ENCODE data around the gene DNAJC16.
"Not testable (repeated sequence)": the region's sequence is repeated elsewhere in the genome, so short reads cannot be mapped to it uniquely, and the experiment has no call there.

The DNAJC16 gene

DNA sequence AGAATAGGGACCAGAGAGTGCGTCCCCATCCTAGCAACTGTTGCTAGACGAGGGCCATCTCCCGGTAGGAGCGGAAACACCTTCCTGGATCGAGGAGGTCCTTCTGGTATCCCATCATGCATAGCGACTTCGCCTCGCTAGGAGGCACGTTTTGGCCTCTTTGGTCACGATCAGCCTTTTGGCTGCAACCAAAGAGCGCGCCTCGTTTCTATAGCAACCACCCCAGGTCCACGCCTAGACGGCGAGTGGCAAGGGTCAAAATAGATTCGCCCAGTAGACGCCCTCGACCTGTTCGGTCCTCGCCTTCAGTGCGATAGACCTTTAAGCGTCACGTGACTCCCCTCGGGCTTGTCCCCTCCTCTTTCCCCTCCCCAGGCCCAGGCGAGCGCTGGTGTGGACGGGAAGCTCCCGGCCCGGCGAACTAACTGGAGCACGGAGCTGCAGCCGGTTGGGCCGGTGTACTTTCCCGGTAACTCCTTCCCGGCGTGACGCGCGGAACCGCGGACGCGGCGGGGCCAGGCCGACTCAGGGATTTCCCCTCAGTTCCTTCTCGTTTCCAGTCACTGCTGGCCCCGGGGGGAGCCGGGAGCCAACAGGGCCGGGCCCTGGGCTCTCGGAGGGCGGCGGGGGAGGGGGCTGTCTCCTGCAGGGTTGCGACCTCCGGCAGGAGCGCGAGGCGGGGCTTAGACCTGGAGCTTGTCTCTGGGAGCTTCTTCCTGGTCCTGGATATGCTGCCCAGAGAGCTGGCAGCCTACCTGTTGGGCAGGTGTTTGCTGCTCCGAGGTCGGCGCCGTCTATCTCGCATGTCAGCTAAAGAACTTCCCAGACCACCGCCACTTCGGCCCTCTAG lies at the start of gene DNAJC16:
Gene DNAJC16, plus strand, starts transcription at position 359 of the 850 bp plus-strand sequence. CDS start 2,258 bp downstream, outside the sequence.
- peak; percentile 90 to 97 for DNase-seq (ENCODE audit: low read depth in 2 of 2, low spot score in 1 of 2)

- DNase-seq (ENCODE audit: low read depth in 2 of 2, low spot score in 1 of 2): no peak
Observed at GRCh38 chr1:15476927-15477326, 49.7 kb upstream of the DNAJC16 start.

DNA sequence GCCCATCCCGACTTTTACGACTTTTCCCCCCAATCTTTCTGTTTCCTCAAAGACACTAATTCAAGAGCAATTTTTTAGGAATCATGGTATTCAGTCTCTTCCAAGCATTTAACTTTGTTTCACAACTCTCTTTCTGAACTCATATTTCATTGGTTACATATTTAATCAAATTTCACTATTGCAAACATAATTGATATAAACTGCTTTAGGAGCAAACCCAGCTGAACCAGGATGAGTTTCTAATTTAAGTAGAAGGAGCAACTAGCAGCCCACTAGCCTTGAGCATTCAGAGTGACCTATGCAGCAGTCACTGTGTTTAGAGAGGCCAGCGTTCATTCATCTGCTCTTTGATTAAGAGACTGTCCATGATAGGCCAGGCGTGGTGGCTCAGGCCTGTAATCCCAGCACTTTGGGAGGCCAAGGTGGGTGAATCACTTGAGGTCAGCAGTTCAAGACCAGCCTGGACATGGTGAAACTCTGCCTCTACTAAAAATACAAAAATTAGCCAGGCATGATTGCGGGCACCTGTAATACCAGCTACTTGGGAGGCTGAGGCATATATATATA lies 48.9 kb upstream of the DNAJC16 start:
- DNase-seq (ENCODE audit: low read depth in 2 of 2, low spot score in 1 of 2): no peak

GRCh38 chr1:15479654-15480347 lies 46.8 kb upstream of the DNAJC16 start:
- no peak for DNase-seq (ENCODE audit: low read depth in 2 of 2, low spot score in 1 of 2)

- DNase-seq (ENCODE audit: low read depth in 2 of 2, low spot score in 1 of 2): not testable (repeated sequence)
Observed at GRCh38 chr1:15482455-15482854, 44.2 kb upstream of the DNAJC16 start.

GRCh38 chr1:15482983-15483543 lies 43.6 kb upstream of the DNAJC16 start:
- not testable (repeated sequence) for DNase-seq (ENCODE audit: low read depth in 2 of 2, low spot score in 1 of 2)

DNA sequence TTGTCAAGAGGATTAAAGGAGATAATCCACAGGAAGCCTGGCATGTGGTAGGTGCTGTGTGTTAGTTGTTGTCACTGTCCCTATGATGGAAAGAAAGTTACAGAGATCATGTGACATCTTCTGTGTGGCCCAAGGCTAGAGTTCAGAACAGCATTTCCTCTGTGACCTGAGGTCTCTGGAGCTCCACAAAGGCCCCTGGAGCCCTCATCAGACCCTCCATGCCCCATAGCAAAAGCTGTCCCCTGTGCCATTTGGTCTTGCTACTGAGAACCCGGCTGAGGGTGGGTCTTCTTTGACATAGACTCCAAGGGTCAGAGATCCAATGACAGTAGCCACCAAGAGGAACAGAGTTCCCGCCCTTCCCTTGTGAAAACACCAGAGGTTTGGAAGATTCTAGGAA lies 42.7 kb upstream of the DNAJC16 start:
- DNase-seq (ENCODE audit: low read depth in 2 of 2, low spot score in 1 of 2): no peak

DNA sequence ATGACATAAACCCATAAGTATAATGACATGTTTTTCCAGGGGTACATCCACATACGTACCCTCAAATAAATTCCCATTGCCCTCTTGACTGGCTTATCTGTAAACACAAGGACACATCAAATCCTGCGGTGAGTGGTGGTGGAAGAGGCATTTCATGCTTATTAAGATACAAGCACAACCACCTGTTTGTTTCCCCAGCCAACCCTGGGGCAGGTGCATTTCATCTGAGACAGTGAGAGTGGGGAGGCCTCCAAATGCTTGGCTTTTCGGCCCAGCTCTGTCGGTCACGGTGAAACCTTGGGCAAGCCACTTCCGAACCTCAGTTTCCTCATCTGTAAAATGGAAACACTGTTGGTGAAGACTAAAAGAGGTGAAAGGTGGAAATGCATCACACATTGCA lies 42.2 kb upstream of the DNAJC16 start:
- DNase-seq (ENCODE audit: low read depth in 2 of 2, low spot score in 1 of 2): not testable (repeated sequence)

GRCh38 chr1:15485636-15486035 lies 41.0 kb upstream of the DNAJC16 start:
- DNase-seq (ENCODE audit: low read depth in 2 of 2, low spot score in 1 of 2): no peak

DNA sequence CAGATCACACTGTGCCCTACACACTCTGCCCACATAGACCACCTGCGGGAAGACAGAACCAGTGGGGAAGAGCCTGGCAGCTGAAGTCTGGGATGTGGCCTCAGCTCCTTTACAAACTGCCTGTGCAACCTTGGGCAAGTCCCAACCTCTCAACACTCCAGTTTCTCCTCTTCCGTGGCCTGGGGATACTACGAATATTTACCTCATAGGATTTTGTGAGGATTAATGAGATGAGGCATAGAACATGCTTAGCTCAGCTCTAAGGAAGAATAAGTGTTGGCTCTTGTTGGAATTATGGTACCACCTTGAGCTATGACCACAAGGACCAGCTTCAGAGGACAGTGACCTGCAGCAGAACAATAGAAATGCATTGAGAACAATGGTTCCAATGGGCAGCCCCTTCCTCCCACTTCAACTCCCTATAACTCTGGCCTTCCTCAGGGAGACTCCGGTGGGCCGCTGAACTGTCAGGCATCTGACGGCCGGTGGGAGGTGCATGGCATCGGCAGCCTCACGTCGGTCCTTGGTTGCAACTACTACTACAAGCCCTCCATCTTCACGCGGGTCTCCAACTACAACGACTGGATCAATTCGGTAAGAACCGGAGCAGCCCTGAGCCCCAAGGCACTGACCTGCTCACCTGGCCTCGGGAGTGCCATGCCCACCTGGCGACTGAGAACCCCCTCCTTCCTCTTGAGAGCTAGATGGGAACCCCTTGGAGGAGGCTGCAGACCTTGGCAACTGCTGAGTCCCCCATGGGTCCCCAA lies 39.6 kb upstream of the DNAJC16 start:
- not testable (repeated sequence) for DNase-seq (ENCODE audit: low read depth in 2 of 2, low spot score in 1 of 2)

DNA sequence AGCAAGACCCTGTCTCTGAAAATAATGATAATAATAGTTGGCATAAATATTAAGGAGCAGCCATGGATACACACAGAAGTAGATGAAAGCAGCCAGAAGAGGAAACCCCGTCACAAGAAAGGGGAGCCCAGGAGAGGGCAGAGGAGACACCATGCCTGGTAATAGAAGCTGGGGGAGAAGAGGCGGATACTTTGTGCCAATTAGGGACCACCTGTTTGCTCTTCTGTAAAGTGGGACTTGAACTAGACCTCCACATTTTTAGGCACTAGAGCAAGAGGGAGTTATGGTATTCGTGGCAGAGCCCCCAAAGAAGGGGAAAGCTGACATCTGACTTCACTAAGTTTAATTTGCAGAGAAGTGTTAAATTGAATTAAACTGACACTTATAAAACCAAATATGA lies 38.3 kb upstream of the DNAJC16 start:
- DNase-seq (ENCODE audit: low read depth in 2 of 2, low spot score in 1 of 2): no peak

DNA sequence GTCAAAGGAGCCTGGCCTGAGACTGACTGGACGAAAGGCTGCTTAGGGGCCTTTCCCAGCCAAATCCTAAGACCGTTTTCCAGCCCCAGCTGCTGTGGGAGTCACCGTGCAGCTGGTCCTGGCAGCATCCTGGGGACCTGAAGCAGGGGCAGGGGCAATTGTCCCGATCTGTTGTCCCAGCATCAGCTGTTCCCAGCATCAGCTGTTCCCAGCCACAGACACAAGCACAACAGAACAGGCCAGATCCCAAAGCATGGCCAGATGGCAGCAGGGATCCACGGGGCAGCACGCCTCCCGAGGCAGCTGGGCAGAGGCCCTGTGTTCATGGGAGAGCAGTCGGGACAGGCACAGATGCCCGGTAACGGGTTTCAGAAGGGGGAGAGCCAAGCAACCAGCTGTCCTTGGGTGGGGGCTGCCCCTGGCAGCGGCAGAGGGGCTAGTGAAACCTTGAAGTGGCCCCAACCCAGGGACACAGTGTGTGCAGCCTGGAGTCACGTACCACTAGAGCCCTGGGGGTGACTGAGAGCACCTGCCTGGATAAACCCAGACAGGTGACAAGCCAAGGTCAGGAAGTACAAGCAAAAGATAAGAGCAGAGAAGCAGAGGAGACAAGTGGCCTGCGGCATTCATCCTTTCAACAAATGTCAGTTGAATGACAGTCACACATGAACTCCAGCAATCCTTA lies 37.5 kb upstream of the DNAJC16 start:
- no peak for DNase-seq (ENCODE audit: low read depth in 2 of 2, low spot score in 1 of 2)

DNA sequence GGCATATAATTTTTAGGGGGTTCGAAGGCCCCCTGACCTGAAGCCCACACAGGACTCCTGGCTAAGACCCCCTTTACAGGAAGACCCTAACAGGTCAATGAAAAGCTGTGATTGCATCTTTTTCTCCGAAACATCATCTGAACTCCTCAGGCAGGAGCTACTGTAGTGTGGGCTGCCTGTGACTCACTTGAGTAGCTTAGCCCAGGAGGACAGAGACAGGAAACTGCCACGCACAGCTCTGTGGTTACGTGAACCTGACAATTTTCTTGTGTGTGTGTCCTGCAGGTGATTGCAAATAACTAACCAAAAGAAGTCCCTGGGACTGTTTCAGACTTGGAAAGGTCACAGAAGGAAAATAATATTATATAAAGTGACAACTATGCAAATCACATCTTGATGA lies 35.6 kb upstream of the DNAJC16 start:
- DNase-seq (ENCODE audit: low read depth in 2 of 2, low spot score in 1 of 2): not testable (repeated sequence)

GRCh38 chr1:15492596-15492995 lies 34.1 kb upstream of the DNAJC16 start:
- no peak for DNase-seq (ENCODE audit: low read depth in 2 of 2, low spot score in 1 of 2)

DNA sequence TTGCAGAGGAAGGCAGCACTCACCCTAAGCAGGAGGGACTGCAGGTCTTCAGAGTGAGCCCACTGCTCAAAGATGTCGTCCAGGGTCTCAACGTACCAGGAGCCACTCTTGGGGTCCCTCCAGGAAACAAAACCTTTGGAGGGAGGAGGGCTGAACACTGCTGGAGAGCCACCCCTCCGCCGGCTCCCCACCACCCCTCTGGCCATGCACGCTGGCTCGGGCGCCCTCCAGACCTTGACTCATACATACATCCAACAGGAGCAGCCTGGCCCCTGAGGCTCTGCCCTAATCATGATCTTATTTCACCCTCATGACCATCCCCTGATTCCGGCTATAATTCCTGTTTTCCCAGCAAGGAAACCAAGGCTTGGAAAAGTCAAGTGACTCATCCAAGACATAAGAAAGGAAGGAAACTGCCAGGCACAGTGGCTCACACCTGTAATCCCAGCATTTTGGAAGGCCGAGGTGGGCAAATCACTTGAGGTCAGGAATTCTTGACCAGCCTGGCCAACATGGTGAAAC lies 32.7 kb upstream of the DNAJC16 start:
- no peak for DNase-seq (ENCODE audit: low read depth in 2 of 2, low spot score in 1 of 2)

- DNase-seq (ENCODE audit: low read depth in 2 of 2, low spot score in 1 of 2): no peak
Observed at GRCh38 chr1:15500184-15501178, 26.2 kb upstream of the DNAJC16 start.

GRCh38 chr1:15501208-15502032 lies 25.2 kb upstream of the DNAJC16 start:
- peak in 1 of 2 donors; percentile 7 for DNase-seq (ENCODE audit: low read depth in 2 of 2, low spot score in 1 of 2)

DNA sequence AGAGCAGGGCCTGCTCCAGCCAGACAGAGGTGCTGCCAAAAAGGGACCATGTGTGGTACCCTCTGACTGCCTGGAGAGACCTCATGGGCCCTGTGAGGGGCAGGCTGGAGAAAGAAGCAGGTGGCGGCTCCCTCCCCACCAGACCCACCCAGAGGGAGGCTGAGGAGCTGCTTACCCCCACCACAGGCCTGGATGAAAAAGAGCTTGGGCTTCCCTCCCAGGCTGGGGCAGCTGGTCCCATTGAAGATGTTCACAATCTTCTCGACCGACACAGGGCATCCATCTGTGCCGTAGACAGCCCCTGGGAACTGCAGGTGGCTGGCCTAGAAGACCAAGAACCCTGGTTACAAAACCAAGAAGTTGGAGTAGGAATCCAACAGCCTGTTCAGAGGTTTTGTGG lies 22.2 kb upstream of the DNAJC16 start:
- DNase-seq (ENCODE audit: low read depth in 2 of 2, low spot score in 1 of 2): no peak

All from stimulated activated CD8-positive, alpha-beta memory T cell treated with anti-CD3 and anti-CD28 coated beads, Interleukin-4, amount 100 ng/mL, for 4 hours (primary cell).